MV-4-11 (cell line): ENCODE measurements around the gene COL4A1.
A peak's percentile ranks its signal among the peaks of the same experiment; 100 is the strongest.

Source experiments
- DNase-seq: peaks from one replicate; lab custom pipeline; 2025; lab: John Stamatoyannopoulos, UW

The COL4A1 gene

GRCh38 chr13:110236431-110236830, 70.5 kb downstream of the COL4A1 start:
- no peak for DNase-seq

GRCh38 chr13:110234532-110234931, 72.4 kb downstream of the COL4A1 start:
- no peak for DNase-seq

GRCh38 chr13:110233951-110234280, 73.0 kb downstream of the COL4A1 start:
- DNase-seq, result no peak

GRCh38 chr13:110233181-110233950, 73.6 kb downstream of the COL4A1 start:
- DNase-seq, result no peak

- DNase-seq, result no peak
Measured at GRCh38 chr13:110232756-110233155, 74.2 kb downstream of the COL4A1 start.

GRCh38 chr13:110232142-110232541, 74.8 kb downstream of the COL4A1 start:
- DNase-seq, result no peak

GRCh38 chr13:110231348-110232047, 75.5 kb downstream of the COL4A1 start:
- DNase-seq, result no peak

GRCh38 chr13:110230661-110231347, 76.2 kb downstream of the COL4A1 start:
- DNase-seq, result no peak

- DNase-seq, result no peak
Measured at GRCh38 chr13:110229905-110230563, 76.9 kb downstream of the COL4A1 start.

GRCh38 chr13:110228936-110229904, 77.7 kb downstream of the COL4A1 start:
- no peak for DNase-seq

- no peak for DNase-seq
Measured at GRCh38 chr13:110227864-110228643, 78.9 kb downstream of the COL4A1 start.

- no peak for DNase-seq
Measured at GRCh38 chr13:110227416-110227815, 79.5 kb downstream of the COL4A1 start.

- DNase-seq, result no peak
Measured at GRCh38 chr13:110225609-110226574, 81.1 kb downstream of the COL4A1 start.

- no peak for DNase-seq
Measured at GRCh38 chr13:110225003-110225402, 82.0 kb downstream of the COL4A1 start.

GRCh38 chr13:110224519-110224918, 82.4 kb downstream of the COL4A1 start:
- no peak for DNase-seq

- DNase-seq, result no peak
Measured at GRCh38 chr13:110221406-110222117, 85.4 kb downstream of the COL4A1 start.

- peak; percentile 54 for DNase-seq
Measured at GRCh38 chr13:110220471-110220870, 86.5 kb downstream of the COL4A1 start.

GRCh38 chr13:110218581-110219201, 88.3 kb downstream of the COL4A1 start:
- no peak for DNase-seq
